ENCODE results near the gene RHBDD2. TPM values are rescaled to one million over a fixed set of nuclear protein-coding genes. Genes with fewer than 3 reads are reported as not detected.
"Not testable (repeated sequence)": the region's sequence is repeated elsewhere in the genome, so short reads cannot be mapped to it uniquely, and the experiment has no call there.

RHBDD2 gene
- total and polyA plus RNA-seq, 4 donors, result 13.6 to 65.0 (median 37.3) TPM

- peak overlapping the region in 1 of 2 donors; percentile 61 for H3K9ac ChIP-seq (ENCODE audit: low read depth in 1 of 2, low read length in 2 of 2)
- WGBS, result 7% methylated on average over 8 of the region's 8 CpGs
- peak overlapping the region in 1 of 2 donors; percentile 74 for H3K27ac ChIP-seq (ENCODE audit: low read depth in 1 of 2, low read length in 2 of 2)
- no peaks in the 10 kb centered on the region for H3K9me3 ChIP-seq (ENCODE audit: control insufficient read depth in 4 of 4, low read length in 3 of 4)
- H3K36me3 ChIP-seq (ENCODE audit: control insufficient read depth in 4 of 4, insufficient read depth in 3 of 4, low read depth in 1 of 4, low read length in 3 of 4), result peaks cover 8 to 21% (median 15%) of the 10 kb centered on the region in 4 donors
- no peak for DNase-seq (ENCODE audit: low spot score)
- H3K4me1 ChIP-seq (ENCODE audit: control insufficient read depth in 4 of 4, insufficient read depth in 4 of 4, low read length in 3 of 4), result peaks cover 2 to 18% (median 5%) of the 10 kb centered on the region in 4 donors
- no peaks in the 10 kb centered on the region for H3K27me3 ChIP-seq (ENCODE audit: control insufficient read depth in 4 of 4, insufficient read depth in 4 of 4, low read length in 3 of 4)
- TF ChIP-seq RXRA (IDR thresholded peaks at IDR 0.05), result peak in 1 of 2 donors; percentile 17
- no peak for TF ChIP-seq CTCF (IDR thresholded peaks at IDR 0.05; ENCODE audit: low read depth, low read length, missing input control)
- TF ChIP-seq JUND (IDR thresholded peaks at IDR 0.05), result no peak
- TF ChIP-seq HNF4A (conservative IDR thresholded peaks at IDR 0.05), result peak in 1 of 2 donors; percentile 5
- H3K4me3 ChIP-seq (ENCODE audit: low read depth in 1 of 3, low read length in 3 of 3), result peak overlapping the region; percentile 78 to 84 (median 80)
Observed at GRCh38 chr7:75879771-75880184, 944 bp downstream of the RHBDD2 start.

- peaks cover 10 to 24% (median 18%) of the 10 kb centered on the region in 4 donors for H3K36me3 ChIP-seq (ENCODE audit: control insufficient read depth in 4 of 4, insufficient read depth in 3 of 4, low read depth in 1 of 4, low read length in 3 of 4)
- H3K4me3 ChIP-seq (ENCODE audit: low read depth in 1 of 3, low read length in 3 of 3), result peak overlapping the region in 1 of 3 donors; percentile 80
- H3K9me3 ChIP-seq (ENCODE audit: control insufficient read depth in 4 of 4, low read length in 3 of 4), result no peaks in the 10 kb centered on the region
- H3K4me1 ChIP-seq (ENCODE audit: control insufficient read depth in 4 of 4, insufficient read depth in 4 of 4, low read length in 3 of 4), result peaks cover 2 to 18% (median 5%) of the 10 kb centered on the region in 4 donors
- no peak overlapping the region for H3K9ac ChIP-seq (ENCODE audit: low read depth in 1 of 2, low read length in 2 of 2)
- TF ChIP-seq REST (IDR thresholded peaks at IDR 0.05), result no peak
- 85% methylated on average over 4 of the region's 4 CpGs for WGBS
- DNase-seq (ENCODE audit: low spot score), result no peak
- H3K27me3 ChIP-seq (ENCODE audit: control insufficient read depth in 4 of 4, insufficient read depth in 4 of 4, low read length in 3 of 4), result no peaks in the 10 kb centered on the region
- H3K27ac ChIP-seq (ENCODE audit: low read depth in 1 of 2, low read length in 2 of 2), result no peak overlapping the region
Observed at GRCh38 chr7:75880242-75880641, 1.4 kb downstream of the RHBDD2 start.

DNA sequence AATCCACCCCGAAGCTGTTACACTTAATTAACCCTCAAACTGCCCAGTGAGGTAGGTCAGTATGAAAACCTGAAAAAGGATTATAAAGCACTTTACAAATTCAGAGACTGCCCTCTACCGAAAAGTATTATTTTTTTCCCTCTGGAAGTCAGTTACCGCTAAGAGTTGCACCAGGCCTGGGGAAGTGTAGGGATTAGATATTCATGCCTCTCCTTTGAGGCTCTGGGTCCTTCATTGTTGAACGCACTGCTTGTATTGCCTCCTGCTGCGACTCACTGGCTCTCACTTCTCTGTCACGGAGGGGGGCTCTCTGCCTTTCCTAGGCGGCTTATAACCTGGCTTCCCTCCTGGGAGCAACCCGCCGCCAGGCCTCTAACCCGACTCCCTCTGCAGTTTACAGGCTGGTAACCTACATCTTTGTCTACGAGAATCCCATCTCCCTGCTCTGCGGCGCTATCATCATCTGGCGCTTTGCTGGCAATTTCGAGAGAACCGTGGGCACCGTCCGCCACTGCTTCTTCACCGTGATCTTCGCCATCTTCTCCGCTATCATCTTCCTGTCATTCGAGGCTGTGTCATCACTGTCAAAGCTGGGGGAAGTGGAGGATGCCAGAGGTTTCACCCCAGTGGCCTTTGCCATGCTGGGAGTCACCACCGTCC lies 2.7 kb downstream of the RHBDD2 start:
- no peak for DNase-seq (ENCODE audit: low spot score)
- Histone ChIP-seq H3K4me3 (ENCODE audit: low read depth in 1 of 3, low read length in 3 of 3) (no peak overlapping the region), H3K27ac (ENCODE audit: low read depth in 1 of 2, low read length in 2 of 2) (no peak overlapping the region), H3K9ac (ENCODE audit: low read depth in 1 of 2, low read length in 2 of 2) (no peak overlapping the region), H3K4me1 (ENCODE audit: control insufficient read depth in 4 of 4, insufficient read depth in 4 of 4, low read length in 3 of 4) (peaks cover 2 to 18% (median 5%) of the 10 kb centered on the region in 4 donors), H3K36me3 (ENCODE audit: control insufficient read depth in 4 of 4, insufficient read depth in 3 of 4, low read depth in 1 of 4, low read length in 3 of 4) (peaks cover 13 to 30% (median 19%) of the 10 kb centered on the region in 4 donors), H3K27me3 (ENCODE audit: control insufficient read depth in 4 of 4, insufficient read depth in 4 of 4, low read length in 3 of 4) (no peaks in the 10 kb centered on the region), H3K9me3 (ENCODE audit: control insufficient read depth in 4 of 4, low read length in 3 of 4) (no peaks in the 10 kb centered on the region)
- 86% methylated on average over 23 of the region's 23 CpGs for WGBS
- TF ChIP-seq FOXA1 (IDR thresholded peaks at IDR 0.05) (no peak), RAD21 (IDR thresholded peaks at IDR 0.05) (peak in 1 of 2 donors; percentile 4)

- not testable (repeated sequence) for H3K9me3 ChIP-seq (ENCODE audit: control insufficient read depth in 4 of 4, low read length in 3 of 4); H3K9ac ChIP-seq (ENCODE audit: low read depth in 1 of 2, low read length in 2 of 2); H3K4me3 ChIP-seq (ENCODE audit: low read depth in 1 of 3, low read length in 3 of 3); H3K27me3 ChIP-seq (ENCODE audit: control insufficient read depth in 4 of 4, insufficient read depth in 4 of 4, low read length in 3 of 4); DNase-seq (ENCODE audit: low spot score); H3K27ac ChIP-seq (ENCODE audit: low read depth in 1 of 2, low read length in 2 of 2)
- Histone ChIP-seq H3K4me1 (ENCODE audit: control insufficient read depth in 4 of 4, insufficient read depth in 4 of 4, low read length in 3 of 4) (peaks cover 0 to 19% (median 7%) of the 10 kb centered on the region in 4 donors), H3K36me3 (ENCODE audit: control insufficient read depth in 4 of 4, insufficient read depth in 3 of 4, low read depth in 1 of 4, low read length in 3 of 4) (peaks cover 13 to 32% (median 19%) of the 10 kb centered on the region in 4 donors)
- 91% methylated on average over 13 of the region's 13 CpGs for WGBS
Observed at GRCh38 chr7:75883265-75883824, 4.5 kb downstream of the RHBDD2 start.

Data from liver (tissue), 9 donors.